ENCODE measurements around the gene LAMB2.
A peak's percentile ranks its signal among the peaks of the same experiment; 100 is the strongest.

LAMB2 gene

GRCh38 chr3:49132437-49133225, at the start of gene LAMB2:
TSS of gene LAMB2 (minus strand) at chr3:49133050. CDS start at chr3:49132867, 183 bp downstream.
- peak; percentile 10 for DNase-seq

DNA sequence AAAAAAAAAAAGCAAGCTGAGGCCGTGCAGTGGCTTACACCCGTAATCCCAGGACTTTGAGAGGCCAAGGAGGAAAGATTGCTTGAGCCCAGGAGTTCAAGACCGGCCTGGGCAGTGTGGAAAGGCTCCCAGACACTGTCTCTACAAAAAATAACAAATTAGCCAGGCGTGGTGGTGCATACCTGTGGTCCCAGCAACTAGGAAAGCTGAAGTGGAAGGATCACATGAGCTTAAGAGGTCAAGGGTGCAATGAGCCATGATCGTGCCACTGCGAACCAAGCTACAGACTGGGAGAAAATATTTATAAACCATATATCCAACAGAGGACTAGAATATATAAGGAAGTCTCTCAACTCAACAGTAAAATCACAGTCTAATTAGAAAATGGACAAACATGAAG, 48.5 kb upstream of the LAMB2 start:
- no peak for DNase-seq

DNA sequence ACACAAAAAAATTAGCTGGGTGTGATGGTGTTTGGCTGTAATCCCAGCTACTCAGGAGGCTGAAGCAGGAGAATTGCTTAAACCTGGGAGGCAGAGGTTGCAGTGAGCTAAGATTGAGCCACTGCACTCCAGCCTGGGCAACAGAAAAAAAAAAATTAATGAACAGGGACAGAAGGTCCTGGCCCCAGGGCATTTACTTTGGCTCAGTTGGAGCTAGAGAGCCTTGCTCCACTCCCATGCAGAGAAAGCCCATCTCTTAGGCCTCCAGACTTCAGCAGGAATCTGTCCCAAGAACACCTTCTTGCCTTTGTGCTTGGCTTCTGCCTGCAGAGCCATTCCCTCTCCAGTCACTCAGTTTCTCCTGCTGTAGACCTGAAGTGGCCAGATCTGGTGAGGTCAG, 47.3 kb upstream of the LAMB2 start:
- DNase-seq: no peak

DNA sequence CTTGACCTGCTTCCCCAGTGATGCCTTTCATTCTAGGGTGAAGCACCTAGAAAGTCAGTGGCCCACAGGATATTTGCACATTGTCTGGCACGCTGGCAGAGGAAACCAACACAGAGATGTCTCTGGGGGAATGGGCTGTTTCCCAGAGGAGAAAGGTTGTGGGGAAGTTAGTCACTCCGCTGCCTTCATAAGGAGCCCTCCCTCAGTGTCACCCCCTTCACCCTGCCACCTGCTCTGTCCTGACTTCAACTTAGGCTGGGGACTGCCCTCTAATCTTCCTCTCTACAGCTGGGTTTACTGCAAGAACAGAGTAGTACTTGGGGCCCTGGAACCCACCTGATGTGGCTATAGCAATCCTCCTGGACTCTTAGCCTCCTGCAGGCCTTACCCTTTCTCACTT, 44.2 kb upstream of the LAMB2 start:
- no peak for DNase-seq

- DNase-seq: no peak
These were observed 42.7 kb upstream of the LAMB2 start for GRCh38 chr3:49175530-49175929.

GRCh38 chr3:49174397-49174985, 41.6 kb upstream of the LAMB2 start:
- DNase-seq: no peak

- no peak for DNase-seq
These were observed 40.9 kb upstream of the LAMB2 start for GRCh38 chr3:49173792-49174170.

DNA sequence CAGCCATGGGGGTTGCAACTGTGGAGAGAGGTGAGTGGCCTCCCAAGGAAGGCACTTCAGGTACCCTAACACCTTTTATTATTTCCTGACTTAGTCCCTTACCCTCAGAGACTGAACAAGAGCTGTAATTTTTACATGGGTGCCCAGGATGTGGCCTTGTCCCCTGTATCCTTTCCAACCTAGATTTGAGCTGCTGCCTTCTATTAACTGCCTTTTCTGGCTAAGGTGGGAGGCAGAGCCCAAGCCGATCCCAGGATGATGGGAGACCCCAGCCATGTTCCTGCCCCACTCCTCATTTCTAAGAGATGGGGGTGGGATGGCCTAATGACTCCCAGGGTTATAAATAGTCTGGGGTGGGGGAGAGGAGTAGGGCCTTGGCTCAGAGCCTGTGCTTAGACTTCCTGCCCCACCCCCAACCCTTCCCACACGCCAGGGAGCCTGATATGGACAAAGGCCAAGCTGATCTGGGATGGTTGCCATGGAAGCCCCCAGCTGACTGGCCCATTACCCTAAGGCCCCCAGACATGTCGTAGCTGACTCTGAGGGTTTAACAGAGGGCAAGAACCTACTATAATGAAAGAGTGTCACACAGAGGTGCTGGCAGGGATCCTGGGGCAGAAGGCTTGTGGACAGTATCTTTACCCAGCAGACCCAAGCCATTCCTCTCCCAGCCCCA, 40.4 kb upstream of the LAMB2 start:
- DNase-seq: peak; percentile 60

DNA sequence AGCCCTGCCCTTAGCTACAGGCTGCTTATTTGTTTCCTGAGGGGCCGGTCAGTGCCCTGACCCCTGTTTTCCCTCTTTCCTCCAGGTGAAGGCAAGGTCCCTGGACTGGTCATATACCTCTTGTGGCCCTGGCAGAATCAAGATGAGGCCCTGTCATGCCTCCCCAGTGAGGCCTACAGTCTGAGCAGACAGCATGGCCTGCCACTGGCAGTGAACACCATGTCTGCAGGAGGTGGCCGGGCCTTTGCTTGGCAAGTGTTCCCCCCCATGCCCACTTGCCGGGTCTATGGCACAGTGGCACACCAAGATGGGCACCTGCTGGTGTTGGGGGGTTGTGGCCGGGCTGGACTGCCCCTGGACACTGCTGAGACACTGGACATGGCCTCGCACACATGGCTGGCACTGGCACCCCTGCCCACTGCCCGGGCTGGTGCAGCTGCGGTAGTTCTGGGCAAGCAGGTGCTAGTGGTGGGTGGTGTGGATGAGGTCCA, 39.7 kb upstream of the LAMB2 start:
- no peak for DNase-seq

GRCh38 chr3:49171775-49172500, 39.1 kb upstream of the LAMB2 start:
- DNase-seq: no peak

- DNase-seq: peak; percentile 53
These were observed 38.4 kb upstream of the LAMB2 start, which contains the start of gene KLHDC8B for GRCh38 chr3:49171119-49171774. TSS of gene KLHDC8B (plus strand) at chr3:49171598. CDS start at chr3:49172770, 1,172 bp downstream.

GRCh38 chr3:49170744-49171118, 37.9 kb upstream of the LAMB2 start:
- DNase-seq: no peak

GRCh38 chr3:49166752-49167556, 34.1 kb upstream of the LAMB2 start:
- DNase-seq: no peak

GRCh38 chr3:49165771-49166751, 33.2 kb upstream of the LAMB2 start, which contains the start of gene CCDC71:
TSS of gene CCDC71 (minus strand) at chr3:49166331. CDS start at chr3:49164208, 2,123 bp downstream.
- DNase-seq: peak; percentile 14

DNA sequence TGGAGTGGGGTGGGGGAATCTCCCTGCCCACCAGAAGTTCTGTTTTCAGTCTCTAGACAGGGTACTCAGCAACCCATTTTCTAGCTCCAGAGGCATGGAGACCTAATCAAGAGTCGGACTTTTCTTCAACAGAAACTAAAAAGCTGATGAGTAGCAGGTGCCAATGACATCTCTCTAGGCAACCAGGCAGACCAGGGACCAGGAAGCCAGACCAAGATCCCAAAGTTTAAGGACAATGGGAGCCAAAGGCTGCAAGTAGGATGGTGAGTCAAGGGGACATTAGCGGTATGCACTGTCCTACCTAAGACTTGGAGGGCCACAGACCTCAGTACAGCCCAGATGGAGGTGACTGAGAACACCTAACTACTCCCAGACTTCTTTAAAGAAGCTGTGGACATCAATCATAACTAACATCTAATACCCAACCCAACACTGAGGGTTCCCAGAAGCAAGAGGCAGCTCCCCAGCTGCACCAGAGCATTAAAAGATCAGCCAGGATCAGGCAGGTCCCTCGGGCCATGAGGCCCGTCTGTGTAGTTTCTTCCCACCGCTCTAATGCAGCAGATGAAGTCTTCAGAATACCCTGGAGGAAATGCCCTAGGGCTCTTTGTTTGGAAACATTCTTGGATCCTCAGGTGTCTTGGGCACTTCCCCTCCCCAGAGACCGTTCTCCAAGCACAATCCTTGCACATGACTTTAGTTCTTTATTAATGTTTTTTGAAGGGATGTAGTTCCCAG, 32.3 kb upstream of the LAMB2 start:
- DNase-seq: no peak

- DNase-seq: no peak
These were observed 30.8 kb upstream of the LAMB2 start for GRCh38 chr3:49163609-49164008.

DNA sequence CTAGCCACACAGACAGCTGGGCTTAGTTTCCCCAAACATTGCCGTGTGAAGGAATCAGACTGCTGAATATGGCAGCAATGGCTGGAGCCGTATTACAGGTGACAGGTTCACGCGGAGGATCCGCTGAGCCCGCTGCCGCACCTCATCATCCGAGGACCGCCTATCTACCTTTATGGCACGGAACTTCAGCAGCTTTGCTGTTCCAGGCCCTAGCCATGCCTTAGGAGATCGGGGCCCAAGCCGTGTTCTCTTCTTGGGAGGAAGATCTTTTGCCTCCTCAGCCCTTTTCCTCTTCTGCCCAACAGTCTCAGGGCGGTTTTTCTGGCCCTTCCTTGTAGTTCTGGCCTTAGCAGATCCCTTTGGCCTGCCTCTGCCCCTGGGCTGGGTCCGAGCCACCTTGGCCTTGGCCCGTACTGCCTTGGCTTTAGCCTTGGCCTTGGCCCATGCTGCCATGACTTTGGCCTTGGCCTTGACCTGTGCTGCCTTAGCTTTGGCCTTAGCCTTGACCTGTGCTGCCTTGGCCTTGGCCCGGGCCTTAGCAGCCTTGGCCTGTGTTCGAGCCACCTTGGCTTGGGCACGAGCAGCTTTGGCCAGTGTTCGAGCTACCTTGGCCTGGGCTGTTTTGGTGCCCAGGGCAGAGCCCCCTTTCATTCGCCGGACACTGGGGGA, 30.0 kb upstream of the LAMB2 start:
- DNase-seq: no peak

- DNase-seq: no peak
These were observed 29.1 kb upstream of the LAMB2 start for GRCh38 chr3:49161808-49162530.

Data from DMS79 treated with DMSO at 0.1 percent for 48 hours (cell line).